GM18858 (cell line): ENCODE results near the gene AOPEP.

ENCODE experiments used
- ATAC-seq: cut with Tn5 transposase; IDR thresholded peaks from one replicate; pipeline ENCODE4 v1.9.1; 2021; ENCODE audit not compliant: unreplicated experiment

AOPEP gene

DNA sequence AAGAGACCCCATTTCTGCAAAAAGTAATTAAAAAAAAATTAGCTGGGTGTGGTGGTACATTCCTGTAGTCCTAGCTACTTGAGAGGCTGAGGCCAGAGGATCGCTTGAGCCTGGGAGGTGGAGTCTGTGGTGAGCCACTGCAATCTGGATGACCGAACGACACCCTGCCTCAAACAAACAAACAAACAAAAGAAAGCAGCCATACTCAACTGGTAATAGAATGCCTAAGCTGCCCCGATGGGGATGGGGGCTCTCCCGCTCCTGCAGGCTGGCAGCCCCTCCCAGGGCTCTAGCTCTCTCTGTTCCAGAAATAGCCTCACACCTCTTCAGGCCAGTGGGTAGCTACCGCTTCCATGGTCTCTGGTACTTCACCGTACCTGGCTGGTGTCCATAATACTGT is 349.2 kb downstream of the AOPEP start:
- no peak for ATAC-seq

DNA sequence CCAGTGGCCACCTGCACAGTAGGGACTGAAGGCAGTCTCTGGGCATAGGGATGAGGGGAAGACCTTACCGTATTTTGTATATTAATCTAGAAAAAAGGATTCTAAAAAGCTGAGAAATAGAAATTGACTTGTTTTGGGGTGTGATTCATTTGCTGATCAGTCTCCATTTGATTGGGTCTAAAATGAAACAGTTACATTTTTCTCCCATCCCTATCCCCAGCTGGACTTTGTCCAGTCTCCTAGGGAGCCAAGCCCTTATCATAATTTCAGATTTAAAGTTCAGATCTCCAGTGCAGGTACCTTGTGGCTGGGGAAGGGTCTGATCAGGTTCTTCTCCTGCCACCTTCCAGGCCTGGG is 350.2 kb downstream of the AOPEP start:
- no peak for ATAC-seq

DNA sequence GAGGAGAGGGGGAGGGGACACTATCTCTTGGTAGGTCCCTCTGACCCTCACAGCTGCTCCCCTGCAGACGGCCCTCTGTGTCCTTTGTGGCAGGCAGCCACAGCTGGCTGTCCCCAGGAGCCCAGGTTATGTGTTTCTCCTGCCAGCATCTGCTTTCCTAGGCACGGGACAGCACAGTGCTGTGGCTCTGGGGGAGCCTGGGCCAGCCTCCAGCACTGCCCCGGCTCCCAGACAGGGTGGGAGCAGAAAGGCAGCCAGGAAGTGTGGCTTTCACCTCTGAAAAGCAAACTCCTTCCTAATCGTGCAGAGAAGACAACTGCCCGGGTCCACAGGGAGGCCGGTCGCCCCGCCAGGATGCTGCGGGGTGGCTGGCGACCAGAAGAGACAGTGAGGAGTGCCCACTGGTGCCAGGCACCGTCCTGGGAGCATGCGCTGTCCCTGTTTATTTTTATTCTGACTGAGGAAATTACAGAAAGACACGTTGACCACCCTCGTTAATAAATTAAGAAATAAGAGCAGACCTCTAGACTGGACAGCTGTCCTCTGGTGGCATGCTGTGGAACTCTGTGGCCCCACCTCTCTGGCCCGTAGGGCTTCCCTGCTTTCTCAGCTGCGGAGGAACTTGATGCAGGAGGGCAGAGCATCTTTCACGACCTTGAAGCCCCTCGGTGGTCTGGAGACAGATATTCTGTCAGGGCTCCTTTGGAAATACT is 350.7 kb downstream of the AOPEP start:
- no peak for ATAC-seq

GRCh38 chr9:95077766-95078370 is 351.4 kb downstream of the AOPEP start:
- no peak for ATAC-seq

- no peak for ATAC-seq
Observed at GRCh38 chr9:95078511-95078910, 352.0 kb downstream of the AOPEP start.

DNA sequence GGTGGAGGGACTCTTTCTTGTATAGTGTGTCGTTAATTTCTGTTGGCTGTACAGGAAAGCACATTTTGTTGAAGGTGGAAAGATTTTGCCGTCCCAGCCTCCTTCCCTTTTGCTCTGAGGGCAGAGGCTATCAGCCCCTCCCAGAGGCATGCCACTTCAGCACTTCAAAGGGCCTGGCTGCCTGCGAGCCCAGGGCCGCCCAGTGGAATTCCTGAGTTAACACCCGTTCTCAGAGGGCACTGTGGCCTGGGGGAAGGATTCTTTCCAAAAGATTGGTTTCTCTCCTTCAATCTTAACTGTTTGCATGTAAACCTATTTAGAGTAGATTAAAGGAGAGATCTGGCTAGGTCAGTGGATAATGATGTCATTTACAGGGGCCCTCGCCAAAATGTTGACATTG is 352.4 kb downstream of the AOPEP start:
- no peak for ATAC-seq

- ATAC-seq: no peak
Observed at GRCh38 chr9:95079461-95079860, 353.0 kb downstream of the AOPEP start.

- no peak for ATAC-seq
Observed at GRCh38 chr9:95080961-95081647, 354.6 kb downstream of the AOPEP start.

DNA sequence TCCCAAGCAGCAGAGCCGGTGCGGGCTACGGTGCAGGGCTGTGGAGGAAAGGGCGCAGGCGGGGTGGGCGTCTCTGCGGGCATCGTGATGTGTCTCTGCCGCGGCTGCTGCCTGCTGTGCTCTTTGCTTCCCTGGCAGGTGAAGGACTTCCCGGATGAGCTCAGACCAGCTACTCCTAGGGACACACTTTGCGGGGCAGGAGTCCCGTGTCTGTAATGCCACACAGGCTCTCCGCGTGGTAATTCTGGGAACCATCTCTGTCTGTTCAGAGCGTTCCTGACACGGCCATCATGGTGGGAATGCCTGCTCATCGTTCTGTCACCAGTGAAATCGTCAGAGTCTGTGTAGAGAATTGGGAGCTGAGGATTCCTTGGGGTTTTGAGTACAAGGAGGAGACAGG is 355.5 kb downstream of the AOPEP start:
- no peak for ATAC-seq

DNA sequence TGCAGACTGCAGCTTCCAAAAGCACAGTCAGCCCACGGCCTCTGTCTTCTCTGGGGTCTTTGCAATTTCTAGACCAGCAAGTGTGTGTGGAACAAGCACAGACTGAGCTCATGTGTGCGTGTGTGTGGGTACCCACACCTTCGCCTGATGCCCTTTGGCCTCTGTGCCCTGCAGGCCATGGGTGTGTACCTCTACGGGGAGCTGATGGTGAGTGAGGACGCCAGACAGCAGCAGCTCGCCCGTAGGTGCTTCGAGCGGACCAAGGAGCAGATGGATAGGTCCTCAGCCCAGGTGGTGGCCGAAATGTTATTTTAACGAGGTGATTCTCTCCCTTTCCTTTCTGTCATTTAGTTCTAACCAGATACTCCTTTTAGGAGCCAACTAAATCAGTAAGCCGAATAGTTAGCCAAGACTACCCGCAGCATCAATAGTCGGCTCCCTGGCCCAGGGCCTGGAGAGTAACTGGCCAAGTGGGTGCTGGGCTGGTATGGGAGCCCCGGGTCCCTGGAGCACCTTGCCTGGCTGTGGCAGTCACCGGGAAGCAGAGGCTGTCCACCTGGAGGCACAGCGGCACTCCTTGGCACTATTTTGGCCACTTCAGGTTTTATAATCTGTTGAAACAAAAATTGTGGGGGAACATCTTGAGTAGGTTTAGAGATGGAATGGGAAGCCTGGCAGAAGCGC is 356.0 kb downstream of the AOPEP start:
- no peak for ATAC-seq

DNA sequence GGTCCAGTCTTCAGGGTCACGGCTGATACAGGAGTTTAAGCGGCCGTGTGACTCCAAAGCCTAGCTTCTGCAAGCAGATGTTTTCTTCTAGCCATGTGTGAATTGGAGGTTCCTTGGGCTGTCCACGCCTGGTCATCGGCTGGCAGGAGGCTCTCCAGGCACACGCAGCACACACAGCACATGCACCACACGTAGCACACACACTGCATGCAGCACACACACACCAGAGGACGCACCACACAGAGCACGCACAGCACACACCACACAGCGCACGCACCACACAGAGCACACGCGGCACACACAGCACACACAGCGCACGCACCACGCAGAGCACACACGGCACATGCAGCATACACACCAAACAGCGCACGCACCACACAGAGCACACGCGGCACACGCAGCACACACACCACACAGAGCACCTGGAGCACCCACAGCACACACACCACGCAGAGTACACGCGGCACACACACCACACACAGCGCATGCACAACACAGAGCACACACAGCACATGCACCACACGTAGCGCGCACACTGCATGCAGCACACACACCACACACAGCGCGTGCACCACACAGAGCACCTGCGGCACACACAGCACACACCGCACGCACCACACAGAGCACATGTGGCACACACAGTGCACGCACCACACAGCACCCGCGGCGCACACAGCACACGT is 356.7 kb downstream of the AOPEP start:
- no peak for ATAC-seq

GRCh38 chr9:95084254-95084934 is 357.9 kb downstream of the AOPEP start:
- no peak for ATAC-seq

DNA sequence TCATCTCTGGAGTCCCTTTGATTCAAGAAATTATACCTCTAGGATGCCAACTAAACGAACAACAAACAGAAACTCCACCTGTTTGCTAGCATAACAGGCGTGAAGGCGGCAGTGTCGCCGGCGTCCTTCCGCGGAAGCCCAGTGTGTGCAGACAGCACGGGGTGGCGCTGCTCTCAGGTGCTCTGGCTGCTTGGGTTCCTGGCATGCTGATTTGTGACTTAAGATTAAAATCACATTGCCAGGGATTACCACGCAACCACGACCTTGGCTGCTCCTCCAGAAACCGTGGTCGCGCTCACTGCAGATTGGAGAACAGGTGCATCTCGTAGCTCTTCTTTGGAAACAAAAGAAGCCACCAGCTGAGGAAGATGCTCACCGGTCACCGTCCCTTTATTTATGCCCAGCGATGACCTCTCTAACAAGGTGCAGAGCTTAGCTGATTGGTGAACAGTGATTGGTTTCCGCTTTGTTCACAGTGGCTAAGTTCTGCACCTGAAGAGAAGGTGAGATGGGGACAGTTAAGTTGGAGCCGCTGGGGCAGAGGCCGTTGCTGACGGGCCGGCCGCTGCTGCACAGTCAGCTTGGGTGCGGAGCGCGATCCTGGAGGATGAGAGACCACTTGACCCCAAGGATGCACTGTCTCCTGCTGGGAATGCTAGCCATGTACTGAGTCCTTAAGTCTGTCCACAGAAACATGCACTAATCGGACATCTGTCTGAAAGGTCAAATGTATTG is 358.7 kb downstream of the AOPEP start:
- no peak for ATAC-seq

DNA sequence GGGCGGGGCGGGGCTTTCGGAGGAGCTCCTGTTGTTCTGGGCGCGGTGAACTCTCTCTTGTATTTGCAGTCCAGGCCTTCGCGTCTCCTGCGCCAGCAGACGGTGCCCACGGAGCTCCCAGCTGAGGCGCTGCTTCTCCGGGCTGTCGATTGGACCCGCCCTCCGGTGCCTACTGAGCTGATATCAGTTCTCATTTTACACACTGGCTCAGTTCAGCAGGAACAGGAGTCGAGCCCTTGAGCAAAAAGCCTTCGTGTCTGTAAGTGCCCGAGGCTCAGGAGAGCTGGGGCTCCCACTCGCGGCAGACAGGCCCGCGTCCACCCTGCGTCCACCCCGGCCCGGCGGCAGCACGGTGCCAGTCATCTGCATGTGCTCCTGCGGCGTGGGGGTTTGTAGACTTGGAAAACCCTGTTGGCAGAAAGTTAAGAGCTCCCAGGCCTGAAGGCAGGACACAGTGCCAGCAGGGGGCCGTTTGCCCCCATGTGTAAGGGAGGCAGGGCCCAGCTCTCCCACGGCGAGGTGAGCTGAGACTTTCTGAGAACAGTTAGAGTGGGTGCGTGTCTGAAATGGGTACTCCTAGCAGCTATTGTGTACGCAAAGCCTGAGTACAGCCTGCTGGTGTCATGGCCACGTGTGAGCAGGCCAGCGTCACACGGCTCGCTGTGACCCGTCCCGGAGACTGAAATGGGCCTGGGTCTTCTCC is 359.5 kb downstream of the AOPEP start:
- no peak for ATAC-seq

DNA sequence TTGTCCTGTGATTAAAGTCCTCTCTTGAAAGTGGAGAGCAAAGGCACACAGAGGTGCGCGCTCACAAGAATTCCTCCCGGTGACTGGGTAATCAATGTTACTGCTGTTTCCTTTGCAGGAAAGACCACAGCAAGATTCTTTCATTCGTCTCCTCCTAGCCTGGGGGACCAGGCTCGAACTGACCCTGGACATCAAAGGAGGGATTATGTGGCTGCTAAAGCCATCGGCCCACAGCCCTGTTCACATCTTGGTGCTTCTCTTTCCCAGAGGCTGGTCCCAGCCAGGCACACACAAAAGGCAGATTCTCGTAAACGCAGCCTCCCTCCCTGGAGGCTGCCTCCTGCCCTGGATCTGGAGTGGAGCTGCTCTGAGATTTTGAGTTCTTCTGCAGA is 360.1 kb downstream of the AOPEP start:
- no peak for ATAC-seq

DNA sequence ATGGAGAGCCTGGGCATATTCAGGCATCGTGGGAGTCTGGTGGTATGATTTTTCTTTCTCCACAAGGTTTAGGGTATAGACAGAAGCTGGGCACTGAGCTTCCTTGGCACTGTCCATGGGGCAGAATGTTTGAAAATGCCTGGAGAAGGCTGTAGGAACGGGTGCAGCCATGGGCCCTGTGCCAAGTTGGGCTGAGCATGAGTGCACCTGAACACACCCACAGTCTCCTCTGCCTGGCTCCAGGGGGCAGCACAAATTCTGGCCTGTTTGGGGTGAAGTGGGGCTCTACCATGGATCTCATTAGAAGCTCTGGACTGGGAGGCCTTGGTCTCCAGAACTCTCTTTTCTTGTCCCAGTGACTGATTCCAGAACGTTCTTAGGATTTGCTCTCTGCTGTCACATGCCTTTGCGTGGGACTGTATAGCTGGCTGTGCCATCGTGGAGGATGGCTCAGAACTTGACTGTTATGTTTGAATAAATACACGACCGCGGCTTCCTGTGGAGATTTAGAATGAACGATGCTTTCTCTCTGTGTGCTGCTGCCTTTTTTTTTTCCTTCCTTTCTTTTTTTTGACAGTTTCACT is 361.3 kb downstream of the AOPEP start:
- ATAC-seq: no peak

DNA sequence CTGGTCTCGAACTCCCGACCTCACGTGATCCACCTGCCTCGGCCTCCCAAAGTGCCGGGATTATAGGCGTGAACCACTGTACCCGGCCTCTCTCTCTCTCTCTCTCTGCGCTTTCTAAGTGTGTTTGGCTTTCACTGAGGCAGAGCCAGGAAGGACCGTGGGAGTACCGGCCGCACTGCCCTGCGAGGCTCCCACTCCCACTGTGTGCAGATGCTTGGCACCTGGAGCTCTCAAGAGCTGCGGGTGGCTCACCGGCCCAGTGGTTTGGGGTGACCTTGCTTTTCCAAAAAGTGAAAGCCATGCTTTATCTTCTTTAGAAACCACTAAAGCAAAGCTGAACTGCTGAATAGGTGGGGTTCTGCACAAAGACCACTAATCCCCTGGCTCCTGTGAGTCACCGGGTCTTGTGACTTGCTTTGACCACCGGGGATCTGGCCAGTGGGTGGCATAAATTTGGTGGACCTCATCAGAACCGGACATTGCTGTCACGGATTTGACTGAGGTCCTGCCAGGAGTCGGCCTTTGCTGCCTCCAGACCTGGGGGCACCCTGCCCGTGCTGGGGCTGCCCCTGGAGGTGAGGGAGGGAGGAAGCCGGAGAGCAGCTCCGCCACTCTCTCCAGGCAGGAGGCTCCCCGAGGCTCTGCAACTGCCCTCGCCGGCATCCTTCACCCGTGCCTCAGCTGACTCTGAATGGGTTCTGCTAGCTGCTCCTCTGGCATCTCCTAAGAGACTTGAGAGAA is 362.1 kb downstream of the AOPEP start:
- ATAC-seq: no peak

GRCh38 chr9:95089257-95090022 is 362.9 kb downstream of the AOPEP start:
- no peak for ATAC-seq
